GM23248 (cell line): ENCODE measurements around the gene CLEC4M. TPM values are rescaled to one million over a fixed set of nuclear protein-coding genes. Genes with fewer than 3 reads are reported as not detected.
A peak's percentile ranks its signal among the peaks of the same experiment; 100 is the strongest.

ENCODE experiments used
- DNase-seq: peaks from one replicate; pipeline ENCODE4 v3.0.0-alpha.2; 2015
- H2AFZ ChIP-seq: fragments of 200-600 bp; sonication (generic); 2 replicates; pipeline ENCODE4 v1.6.1; 2016; ENCODE audit warnings: antibody characterized with exemption
- H3F3A ChIP-seq: fragments of 200-600 bp; sonication (generic); 2 replicates; pipeline ENCODE4 v1.6.1; 2016; ENCODE audit warnings: mild to moderate bottlenecking, antibody characterized with exemption, mixed run types; ENCODE audit not compliant: insufficient read depth
- H3K27ac ChIP-seq: fragments of 200-600 bp; sonication (generic); 2 replicates; pipeline ENCODE4 v1.5.1; 2016; ENCODE audit warnings: mild to moderate bottlenecking
- H3K27me3 ChIP-seq: fragments of 200-600 bp; sonication (generic); replicated peaks from 2 replicates; pipeline ENCODE4 v1.6.1; 2016; ENCODE audit warnings: mild to moderate bottlenecking; ENCODE audit not compliant: insufficient read depth
- H3K36me3 ChIP-seq: fragments of 200-600 bp; sonication (generic); 2 replicates; pipeline ENCODE4 v1.6.1; 2016; ENCODE audit warnings: low read depth, mild to moderate bottlenecking
- H3K4me1 ChIP-seq: fragments of 200-600 bp; sonication (generic); 2 replicates; pipeline ENCODE4 v1.6.1; 2016; ENCODE audit warnings: mild to moderate bottlenecking; ENCODE audit not compliant: insufficient read depth
- H3K4me2 ChIP-seq: fragments of 200-600 bp; sonication (generic); one replicate; pipeline ENCODE4 v1.6.1; 2016; ENCODE audit warnings: mild to moderate bottlenecking; ENCODE audit not compliant: unreplicated experiment
- H3K4me3 ChIP-seq: fragments of 200-600 bp; sonication (generic); 2 replicates; pipeline ENCODE4 v1.5.1; 2016; ENCODE audit warnings: mild to moderate bottlenecking
- H3K79me2 ChIP-seq: fragments of 200-600 bp; sonication (generic); 2 replicates; pipeline ENCODE4 v1.6.1; 2016; ENCODE audit warnings: mild to moderate bottlenecking; ENCODE audit not compliant: insufficient read depth
- H3K9ac ChIP-seq: fragments of 200-600 bp; sonication (generic); 2 replicates; pipeline ENCODE4 v1.6.1; 2016; ENCODE audit warnings: mild to moderate bottlenecking
- H3K9me2 ChIP-seq: fragments of 200-600 bp; sonication (generic); 2 replicates; pipeline ENCODE4 v1.6.1; 2016; ENCODE audit warnings: mixed run types, mild to moderate bottlenecking, moderate library complexity; ENCODE audit not compliant: insufficient read depth
- H3K9me3 ChIP-seq: fragments of 200-600 bp; sonication (generic); one replicate; pipeline ENCODE4 v1.6.1; 2017; ENCODE audit warnings: low read depth
- H4K20me1 ChIP-seq: fragments of 200-600 bp; sonication (generic); 2 replicates; pipeline ENCODE4 v1.6.0; 2016; ENCODE audit not compliant: insufficient read depth
- EZH2 ChIP-seq: fragments of 200-600 bp; sonication (generic); IDR thresholded peaks from 2 replicates; pipeline ENCODE4 v1.6.1; 2018; ENCODE audit warnings: antibody characterized with exemption, mild to moderate bottlenecking; ENCODE audit not compliant: insufficient read depth, poor library complexity, severe bottlenecking
- EZH2phosphoT487 ChIP-seq: fragments of 200-600 bp; sonication (generic); IDR thresholded peaks from 2 replicates; pipeline ENCODE4 v1.6.1; 2018; ENCODE audit warnings: antibody characterized with exemption, moderate library complexity, mild to moderate bottlenecking, low read depth; ENCODE audit not compliant: insufficient read depth
- WGBS, 2 experiments: methylation state at CpG; one replicate each; pipeline ENCODE4 v1.1.6; 2015 to 2017; ENCODE audit warnings: low lambda C conversion rate in 2 of 2, low coverage in 1 of 2; ENCODE audit errors: missing lambda C conversion rate in 2 of 2; 5-methylcytosine and 5-hydroxymethylcytosine counted together
- in situ Hi-C: fragments of 300-500 bp; cut with MboI; formaldehyde crosslinking; loops from 2 replicates; pipeline ENCODE4 v1.15.0; 2020
- polyA plus RNA-seq: library from polyadenylated mRNA; unstranded; fragments of >200 nt; fragmentation: Nextera tagmentation; extraction: Ambion mirVana; gene quantifications from 2 replicates; pipeline ENCODE4 v1.2.1, GENCODE V29; 2016
- total RNA-seq: library from RNA; depleted of rRNA; stranded (reverse); fragments of >200 nt; shearing (Covaris generic); gene quantifications from 2 replicates; pipeline ENCODE4 v1.2.3, GENCODE V29; 2014

The CLEC4M gene
- total and polyA plus RNA-seq, 2 experiments from 2014 or later = not detected

GRCh38 chr19:7733376-7733775 is 29.7 kb upstream of the CLEC4M start:
- Histone ChIP-seq H3F3A (no peaks in the 10 kb centered on the region), H4K20me1 (no peaks in the 10 kb centered on the region), H3K27ac (no peak overlapping the region), H3K9me2 (no peaks in the 10 kb centered on the region), H3K4me2 (no peak overlapping the region), H3K36me3 (no peaks in the 10 kb centered on the region), H3K79me2 (no peaks in the 10 kb centered on the region), H3K9me3 (no peaks in the 10 kb centered on the region), H3K4me3 (no peak overlapping the region), H3K27me3 (peaks cover 50% of the 10 kb centered on the region), H3K4me1 (no peaks in the 10 kb centered on the region), H2AFZ (no peak overlapping the region), H3K9ac (no peak overlapping the region)
- WGBS, 2 experiments = 21 to 29% methylated on average over 6 of the region's 6 CpGs
- in situ Hi-C loops = no loop called here
- DNase-seq = no peak
- TF ChIP-seq EZH2phosphoT487 (no peak), EZH2 (no peak)

- peak; percentile 37 for DNase-seq
- WGBS, 2 experiments = 14 to 17% methylated on average over 12 of the region's 12 CpGs
- H3K27me3 ChIP-seq = peaks cover 40% of the 10 kb centered on the region
Measured at GRCh38 chr19:7734220-7735203, 28.5 kb upstream of the CLEC4M start.

GRCh38 chr19:7736148-7736547 is 26.9 kb upstream of the CLEC4M start:
- in situ Hi-C loops = no loop called here
- WGBS, 2 experiments = 0 to 8% methylated on average over 1 of the region's 1 CpG
- H2AFZ ChIP-seq = no peak overlapping the region

More at GRCh38 chr19:7734220-7735203, 28.5 kb upstream of the CLEC4M start:
- no peaks in the 10 kb centered on the region for H3K36me3 ChIP-seq
- no peak overlapping the region for H3K27ac ChIP-seq
- no peak overlapping the region for H3K9ac ChIP-seq
- H4K20me1 ChIP-seq = no peaks in the 10 kb centered on the region
- no peak overlapping the region for H3K4me2 ChIP-seq
- in situ Hi-C loops = no loop called here
- no peak overlapping the region for H3K4me3 ChIP-seq
- no peak overlapping the region for H2AFZ ChIP-seq
- H3K9me2 ChIP-seq = no peaks in the 10 kb centered on the region
- H3K79me2 ChIP-seq = no peaks in the 10 kb centered on the region
- TF ChIP-seq EZH2phosphoT487 = no peak
- no peak for TF ChIP-seq EZH2
- no peaks in the 10 kb centered on the region for H3K9me3 ChIP-seq
- H3K4me1 ChIP-seq = no peaks in the 10 kb centered on the region
- no peaks in the 10 kb centered on the region for H3F3A ChIP-seq

GRCh38 chr19:7737215-7737614 is 25.8 kb upstream of the CLEC4M start:
- in situ Hi-C loops = no loop called here
- H3K27me3 ChIP-seq = peaks cover 37% of the 10 kb centered on the region

More at GRCh38 chr19:7736148-7736547, 26.9 kb upstream of the CLEC4M start:
- Histone ChIP-seq H3K9me3 (no peaks in the 10 kb centered on the region), H3K4me1 (no peaks in the 10 kb centered on the region), H3K27me3 (peaks cover 37% of the 10 kb centered on the region), H3K4me3 (no peak overlapping the region), H3K36me3 (no peaks in the 10 kb centered on the region), H3K79me2 (no peaks in the 10 kb centered on the region), H3K9ac (no peak overlapping the region), H3F3A (no peaks in the 10 kb centered on the region), H3K9me2 (no peaks in the 10 kb centered on the region), H4K20me1 (no peaks in the 10 kb centered on the region), H3K4me2 (no peak overlapping the region), H3K27ac (no peak overlapping the region)
- DNase-seq = no peak
- no peak for TF ChIP-seq EZH2phosphoT487
- TF ChIP-seq EZH2 = no peak

More at GRCh38 chr19:7737215-7737614, 25.8 kb upstream of the CLEC4M start:
- H3K4me3 ChIP-seq = no peak overlapping the region
- TF ChIP-seq EZH2phosphoT487 = no peak
- TF ChIP-seq EZH2 = no peak
- no peak overlapping the region for H2AFZ ChIP-seq
- H3K4me1 ChIP-seq = no peaks in the 10 kb centered on the region
- H4K20me1 ChIP-seq = no peaks in the 10 kb centered on the region
- no peaks in the 10 kb centered on the region for H3K79me2 ChIP-seq
- no peak for DNase-seq
- no peaks in the 10 kb centered on the region for H3K36me3 ChIP-seq
- no peaks in the 10 kb centered on the region for H3F3A ChIP-seq
- H3K9ac ChIP-seq = no peak overlapping the region
- no peaks in the 10 kb centered on the region for H3K9me3 ChIP-seq
- no peak overlapping the region for H3K27ac ChIP-seq
- 52 to 60% methylated on average over 11 of the region's 11 CpGs for WGBS, 2 experiments
- H3K9me2 ChIP-seq = no peaks in the 10 kb centered on the region
- H3K4me2 ChIP-seq = no peak overlapping the region
